ENCODE data around the gene NPIPB8.

- no peak for TF ChIP-seq EZH2phosphoT487 (IDR thresholded peaks at IDR 0.05)
- no peak for TF ChIP-seq CTCF (IDR thresholded peaks at IDR 0.05)
- TF ChIP-seq EZH2 (IDR thresholded peaks at IDR 0.05) = no peak
Observed at GRCh38 chr16:28623172-28623711, 14.6 kb upstream of the NPIPB8 start.

Measured in neural progenitor cell (in vitro differentiated cells).